ENCODE measurements around the gene RUNX2. TPM values are rescaled to one million over a fixed set of nuclear protein-coding genes. Genes with fewer than 3 reads are reported as not detected.

RUNX2 gene
- total and polyA plus RNA-seq, 9 of the 15 experiments (the other 6 are each of a cell fraction or from before 2014, with no cell fraction given), result 0.29 to 1.00 (median 0.43) TPM

- no peak for TF ChIP-seq RERE (CRISPR knock-in tag; IDR thresholded peaks at IDR 0.05; ENCODE audit: borderline replicate concordance)
- no peak for TF ChIP-seq DACH1 (IDR thresholded peaks at IDR 0.05; ENCODE audit: partially characterized antibody)
- TF ChIP-seq USF1 (CRISPR knock-in tag; IDR thresholded peaks at IDR 0.05), result 0 out of 2 replicates have a peak, but pooled peaks have one; percentile 22
- peak; percentile 33; the same call in 1 of the 2 replicates for TF ChIP-seq USF2 (CRISPR knock-in tag; IDR thresholded peaks at IDR 0.05)
- no peak for TF ChIP-seq CREBBP (IDR thresholded peaks at IDR 0.05; ENCODE audit: low read depth, low read length)
- peak; percentile 61; the same call in 1 of the 2 replicates for TF ChIP-seq ZBTB33 (CRISPR knock-in tag; IDR thresholded peaks at IDR 0.05)
- no peak for TF ChIP-seq POLR2B (IDR thresholded peaks at IDR 0.05; ENCODE audit: low read depth, partially characterized antibody)
- no peak for TF ChIP-seq TCF7L2 (IDR thresholded peaks at IDR 0.05; ENCODE audit: low read depth, low read length)
- no peak for TF ChIP-seq PBX2 (CRISPR knock-in tag; IDR thresholded peaks at IDR 0.05; ENCODE audit: low read depth)
- peak; percentile 44; the same call in 1 of the 2 replicates for TF ChIP-seq PBX2 (tag; conservative IDR thresholded peaks at IDR 0.05; ENCODE audit: low read depth)
- peak; percentile 83 to 93 (median 83) for TF ChIP-seq CTCF (IDR thresholded peaks at IDR 0.05 in 2 of 3, conservative IDR thresholded peaks at IDR 0.05 in 1 of 3; ENCODE audit: insufficient read depth in 2 of 3, low read depth in 1 of 3, low read length in 3 of 3)
Measured at GRCh38 chr6:45500924-45501816, 173.0 kb downstream of the RUNX2 start (continued).

Data from K562 (cell line).